Smooth muscle cell (in vitro differentiated cells): ENCODE data around the gene OASL. TPM values are rescaled to one million over a fixed set of nuclear protein-coding genes. Genes with fewer than 3 reads are reported as not detected.

ENCODE experiments used
- DNase-seq: peaks from one replicate; lab custom pipeline; 2025; ENCODE audit not compliant: unreplicated experiment; lab: John Stamatoyannopoulos, UW
- H2AFZ ChIP-seq: fragments of 200-600 bp; sonication (generic); 2 replicates; pipeline ENCODE4 v1.6.0; 2016; ENCODE audit warnings: antibody characterized with exemption, low read depth, mild to moderate bottlenecking
- H3F3A ChIP-seq: fragments of 200-600 bp; sonication (generic); 2 replicates; pipeline ENCODE4 v1.6.0; 2017; ENCODE audit warnings: antibody characterized with exemption, low read depth
- H3K27ac ChIP-seq: fragments of 200-600 bp; sonication (generic); 2 replicates; pipeline ENCODE4 v1.5.1; 2016; ENCODE audit warnings: low read depth, mild to moderate bottlenecking
- H3K27me3 ChIP-seq: fragments of 200-600 bp; sonication (generic); 2 replicates; pipeline ENCODE4 v1.6.1; 2016; ENCODE audit warnings: low read depth, mild to moderate bottlenecking
- H3K36me3 ChIP-seq: fragments of 200-600 bp; sonication (generic); 2 replicates; pipeline ENCODE4 v1.5.1; 2016; ENCODE audit warnings: low read depth
- H3K4me1 ChIP-seq: fragments of 200-600 bp; sonication (generic); 2 replicates; pipeline ENCODE4 v1.5.1; 2016; ENCODE audit warnings: low read depth
- H3K4me2 ChIP-seq: fragments of 200-600 bp; sonication (generic); 2 replicates; pipeline ENCODE4 v1.6.0; 2016; ENCODE audit warnings: mild to moderate bottlenecking
- H3K4me3 ChIP-seq: fragments of 200-600 bp; sonication (generic); 2 replicates; pipeline ENCODE4 v1.5.1; 2016; ENCODE audit warnings: mild to moderate bottlenecking
- H3K79me2 ChIP-seq: fragments of 200-600 bp; sonication (generic); 2 replicates; pipeline ENCODE4 v1.6.0; 2016; ENCODE audit warnings: low read depth, mild to moderate bottlenecking
- H3K9ac ChIP-seq: fragments of 200-600 bp; sonication (generic); 2 replicates; pipeline ENCODE4 v1.6.0; 2016; ENCODE audit warnings: low read depth
- H3K9me3 ChIP-seq: fragments of 200-600 bp; sonication (generic); replicated peaks from 2 replicates; pipeline ENCODE4 v1.5.1; 2016; ENCODE audit warnings: low read depth
- H4K20me1 ChIP-seq: fragments of 200-600 bp; sonication (generic); 2 replicates; pipeline ENCODE4 v1.6.0; 2016; ENCODE audit warnings: low read depth
- CTCF ChIP-seq: fragments of 200-600 bp; sonication (generic); IDR thresholded peaks from 2 replicates; pipeline ENCODE4 v1.5.1; 2017; ENCODE audit warnings: borderline replicate concordance, mild to moderate bottlenecking, antibody characterized with exemption; ENCODE audit not compliant: insufficient read depth, poor library complexity, severe bottlenecking
- WGBS: methylation state at CpG from one replicate; pipeline ENCODE4 v1.1.7; 2016; ENCODE audit warnings: low lambda C conversion rate; 5-methylcytosine and 5-hydroxymethylcytosine counted together
- polyA plus RNA-seq: library from polyadenylated mRNA; unstranded; fragments of >200 nt; fragmentation: Nextera tagmentation; extraction: Ambion mirVana; gene quantifications from 2 replicates; pipeline ENCODE4 v1.2.1, GENCODE V29; 2016
- total RNA-seq: library from RNA; depleted of rRNA; stranded (reverse); fragments of >200 nt; gene quantifications from 2 replicates; pipeline ENCODE4 v1.2.3, GENCODE V29; 2014

Gene OASL
- total RNA-seq (0.27 TPM in 1 of 2 replicates, not detected in the other), polyA plus RNA-seq (not detected in 2 replicates)

GRCh38 chr12:121038861-121039668 lies at the start of gene OASL:
Gene OASL (minus strand): TSS chr12:121039246. CDS start chr12:121038971, 275 bp downstream.
- no peak within 1 kb of the TSS for H2AFZ ChIP-seq
- no peaks in the 10 kb centered on the region for H3K4me1 ChIP-seq
- no peak within 1 kb of the TSS for H3K9ac ChIP-seq
- WGBS, result 65% methylated on average over 13 of the region's 13 CpGs
- H3K9me3 ChIP-seq, result no peaks in the 10 kb centered on the region
- H3K4me3 ChIP-seq, result no peak within 1 kb of the TSS
- H3K79me2 ChIP-seq, result no peaks in the 10 kb centered on the region
- peaks cover 3% of the 10 kb centered on the region for H3K27me3 ChIP-seq
- H3K27ac ChIP-seq, result no peak within 1 kb of the TSS
- H3F3A ChIP-seq, result no peaks in the 10 kb centered on the region
- no peaks in the 10 kb centered on the region for H4K20me1 ChIP-seq
- H3K4me2 ChIP-seq, result no peak within 1 kb of the TSS
- no peak for TF ChIP-seq CTCF
- no peak for DNase-seq
- H3K36me3 ChIP-seq, result no peaks in the 10 kb centered on the region

- Histone ChIP-seq H3K79me2 (no peaks in the 10 kb centered on the region), H3K27ac (no peak overlapping the region), H4K20me1 (no peaks in the 10 kb centered on the region), H3K4me3 (no peak overlapping the region), H3K36me3 (no peaks in the 10 kb centered on the region), H3K4me1 (no peaks in the 10 kb centered on the region), H3K9me3 (no peaks in the 10 kb centered on the region), H3K9ac (no peak overlapping the region), H3F3A (no peaks in the 10 kb centered on the region), H3K4me2 (no peak overlapping the region), H3K27me3 (no peaks in the 10 kb centered on the region), H2AFZ (no peak overlapping the region)
- no peak for DNase-seq
- TF ChIP-seq CTCF, result no peak
- WGBS, result 95% methylated on average over 6 of the region's 6 CpGs
Observed at GRCh38 chr12:121088195-121088585, 49.1 kb upstream of the OASL start.

- no peak overlapping the region for H3K27ac ChIP-seq
- DNase-seq, result no peak
- no peak overlapping the region for H3K4me2 ChIP-seq
- 67% methylated on average over 11 of the region's 11 CpGs for WGBS
- H3K36me3 ChIP-seq, result no peaks in the 10 kb centered on the region
- H3K9me3 ChIP-seq, result no peaks in the 10 kb centered on the region
- H3K27me3 ChIP-seq, result no peaks in the 10 kb centered on the region
- TF ChIP-seq CTCF, result no peak
- no peak overlapping the region for H3K9ac ChIP-seq
- no peaks in the 10 kb centered on the region for H3K4me1 ChIP-seq
- no peak overlapping the region for H2AFZ ChIP-seq
- no peaks in the 10 kb centered on the region for H3F3A ChIP-seq
- H3K79me2 ChIP-seq, result no peaks in the 10 kb centered on the region
- no peak overlapping the region for H3K4me3 ChIP-seq
- no peaks in the 10 kb centered on the region for H4K20me1 ChIP-seq
Observed at GRCh38 chr12:121087467-121088194, 48.6 kb upstream of the OASL start.
